CD4-positive, alpha-beta memory T cell (primary cell): ENCODE measurements around the gene NAA60. TPM values are rescaled to one million over a fixed set of nuclear protein-coding genes. Genes with fewer than 3 reads are reported as not detected.

Experiments
- CTCF ChIA-PET: fragments of 350-600 bp; sonication (Branson Sonifier 250); formaldehyde crosslinking; loops from one replicate; lab custom pipeline; 2021; ENCODE audit warnings: inconsistent platforms; ENCODE audit not compliant: partially characterized antibody; lab: Charles Lee
- POLR2A ChIA-PET: fragments of 350-600 bp; sonication (Branson Sonifier 250); formaldehyde crosslinking; loops from one replicate; lab custom pipeline; 2021; ENCODE audit not compliant: partially characterized antibody; lab: Charles Lee
- DNase-seq, 5 donors: peaks; one replicate each; pipeline versions ENCODE4 v3.0.0 to v3.0.0-alpha.2; 2020 to 2022; ENCODE audit warnings: mixed read lengths in 1 of 5
- H3K27ac ChIP-seq: one replicate; pipeline ENCODE4 v1.7.0; 2013; ENCODE audit warnings: low read depth, low read length
- H3K27me3 ChIP-seq: 2 replicates; pipeline ENCODE4 v1.7.0; 2013; ENCODE audit warnings: mild to moderate bottlenecking, low read length, moderate library complexity; ENCODE audit not compliant: insufficient read depth
- H3K36me3 ChIP-seq: 2 replicates; pipeline ENCODE4 v1.7.0; 2013; ENCODE audit warnings: mild to moderate bottlenecking, low read length, moderate library complexity; ENCODE audit not compliant: insufficient read depth
- H3K4me1 ChIP-seq: 2 replicates; pipeline ENCODE4 v1.7.0; 2013; ENCODE audit warnings: mild to moderate bottlenecking, low read length, moderate library complexity; ENCODE audit not compliant: insufficient read depth
- H3K4me3 ChIP-seq, 2 donors: one replicate each; pipeline ENCODE4 v1.7.0; 2013; ENCODE audit warnings: low read length in 2 of 2, mild to moderate bottlenecking in 1 of 2
- H3K9me3 ChIP-seq, 2 donors: one replicate each; pipeline ENCODE4 v1.7.0; 2013; ENCODE audit warnings: low read length in 2 of 2, control low read depth in 1 of 2; ENCODE audit not compliant: control insufficient read depth in 1 of 2
- H3K27ac Mint-ChIP-seq, 7 donors: one replicate each; pipeline ENCODE4 v1.8.0; 2020 to 2021; ENCODE audit warnings: mixed read lengths in 7 of 7, mild to moderate bottlenecking in 6 of 7, inconsistent platforms in 3 of 7, moderate library complexity in 3 of 7
- H3K27me3 Mint-ChIP-seq, 2 donors: one replicate each; pipeline ENCODE4 v1.8.0; 2020 to 2021; ENCODE audit warnings: mixed read lengths in 2 of 2
- H3K36me3 Mint-ChIP-seq, 2 donors: one replicate each; pipeline ENCODE4 v1.8.0; 2020 to 2021; ENCODE audit warnings: mixed read lengths in 2 of 2, inconsistent platforms in 1 of 2, mild to moderate bottlenecking in 1 of 2
- H3K4me1 Mint-ChIP-seq, 4 donors: one replicate each; pipeline ENCODE4 v1.8.0; 2020 to 2021; ENCODE audit warnings: mixed read lengths in 4 of 4, mild to moderate bottlenecking in 1 of 4
- H3K4me3 Mint-ChIP-seq, 8 donors: one replicate each; pipeline ENCODE4 v1.8.0; 2020 to 2021; ENCODE audit warnings: mixed read lengths in 8 of 8, mild to moderate bottlenecking in 7 of 8, moderate library complexity in 6 of 8, inconsistent platforms in 3 of 8
- H3K9me3 Mint-ChIP-seq, 8 donors: one replicate each; pipeline ENCODE4 v1.8.0; 2020 to 2021; ENCODE audit warnings: mixed read lengths in 8 of 8, mild to moderate bottlenecking in 5 of 8, inconsistent platforms in 3 of 8, moderate library complexity in 1 of 8
- intact Hi-C: fragments of 100-400 bp; cut with micrococcal nuclease; formaldehyde crosslinking; loops from one replicate; pipeline ENCODE4 v1.15.1; 2023
- polyA plus RNA-seq, 2 donors: library from polyadenylated mRNA; unstranded; fragments of 300-500 nt; fragmentation: Illumina TruSeq; gene quantifications; one replicate each; pipeline ENCODE4 v1.2.3, GENCODE V29; 2021
- total RNA-seq, 2 experiments: library from RNA; stranded (reverse); gene quantifications; one replicate each; pipeline ENCODE4 v1.2.3, GENCODE V29; 2021

Gene NAA60
- total and polyA plus RNA-seq, 4 experiments from 2014 or later: 28.2 to 62.9 (median 58.8) TPM

GRCh38 chr16:3475604-3476375 lies 32.3 kb downstream of the NAA60 start:
- no peaks in the 10 kb centered on the region for H3K9me3 Mint-ChIP-seq
- Histone ChIP-seq H3K4me1 (no peaks in the 10 kb centered on the region), H3K9me3 (no peaks in the 10 kb centered on the region), H3K36me3 (peaks cover 20% of the 10 kb centered on the region), H3K27me3 (no peaks in the 10 kb centered on the region), H3K27ac (no peak overlapping the region), H3K4me3 (no peak overlapping the region)
- H3K36me3 Mint-ChIP-seq: peaks cover 18 to 38% of the 10 kb centered on the region in 2 donors
- POLR2A ChIA-PET: no interaction called here
- peaks cover 0 to 31% (median 8%) of the 10 kb centered on the region in 4 donors for H3K4me1 Mint-ChIP-seq
- H3K4me3 Mint-ChIP-seq: no peak overlapping the region
- no peak overlapping the region for H3K27ac Mint-ChIP-seq
- no peaks in the 10 kb centered on the region for H3K27me3 Mint-ChIP-seq
- no peak for DNase-seq
- CTCF ChIA-PET: no interaction called here
- intact Hi-C loops: no loop called here

GRCh38 chr16:3476409-3476808 lies 32.9 kb downstream of the NAA60 start:
- no peak for DNase-seq
- POLR2A ChIA-PET: no interaction called here
- no peak overlapping the region for H3K27ac Mint-ChIP-seq
- CTCF ChIA-PET: no interaction called here
- Histone ChIP-seq H3K9me3 (no peaks in the 10 kb centered on the region), H3K36me3 (peaks cover 26% of the 10 kb centered on the region), H3K4me1 (no peaks in the 10 kb centered on the region), H3K27ac (no peak overlapping the region), H3K4me3 (no peak overlapping the region), H3K27me3 (no peaks in the 10 kb centered on the region)
- H3K9me3 Mint-ChIP-seq: no peaks in the 10 kb centered on the region
- H3K36me3 Mint-ChIP-seq: peaks cover 24 to 43% of the 10 kb centered on the region in 2 donors
- peaks cover 0 to 26% (median 8%) of the 10 kb centered on the region in 4 donors for H3K4me1 Mint-ChIP-seq
- no peak overlapping the region for H3K4me3 Mint-ChIP-seq
- intact Hi-C loops: no loop called here
- no peaks in the 10 kb centered on the region for H3K27me3 Mint-ChIP-seq

DNA sequence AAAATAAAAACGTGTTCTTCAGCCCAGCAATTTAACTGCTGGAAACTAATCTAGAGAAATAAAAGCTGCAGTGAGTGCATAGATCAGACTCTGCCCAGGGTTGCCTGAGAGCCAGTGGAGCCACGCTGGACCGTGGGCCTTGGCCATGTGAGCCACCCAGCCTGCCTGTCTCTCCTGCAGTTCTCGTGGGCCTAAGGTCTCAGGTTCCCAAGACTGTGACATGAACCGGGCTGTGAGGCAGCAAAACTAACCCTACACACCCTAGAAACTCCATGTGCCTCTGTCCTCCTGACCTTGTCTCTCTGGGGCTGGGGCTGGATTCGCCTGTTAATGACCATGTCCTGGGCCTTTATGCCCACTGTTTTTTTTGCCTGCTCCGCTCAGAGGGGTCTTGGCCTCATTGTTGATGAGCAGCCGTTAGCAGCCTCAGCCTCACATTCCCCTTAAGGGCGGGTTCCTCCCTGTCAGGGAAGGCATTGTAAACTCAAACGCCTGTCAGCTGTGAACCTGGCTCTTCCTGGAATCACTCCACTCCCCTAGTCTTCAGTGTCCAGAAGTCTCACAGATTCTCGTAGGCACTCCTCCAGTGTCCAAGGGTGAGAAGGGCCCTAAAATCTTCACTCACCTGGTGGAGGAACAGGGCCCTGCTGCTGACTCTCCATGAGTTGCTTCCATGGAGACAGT lies 34.9 kb downstream of the NAA60 start:
- intact Hi-C loops: no loop called here
- Histone ChIP-seq H3K4me1 (no peaks in the 10 kb centered on the region), H3K27me3 (no peaks in the 10 kb centered on the region), H3K36me3 (peaks cover 45% of the 10 kb centered on the region), H3K27ac (no peak overlapping the region), H3K4me3 (no peak overlapping the region), H3K9me3 (no peaks in the 10 kb centered on the region)
- Mint-ChIP-seq H3K4me3 (no peak overlapping the region), H3K9me3 (no peaks in the 10 kb centered on the region), H3K4me1 (peaks cover 0 to 9% (median 2%) of the 10 kb centered on the region in 4 donors), H3K36me3 (peaks cover 32 to 52% of the 10 kb centered on the region in 2 donors), H3K27me3 (no peaks in the 10 kb centered on the region), H3K27ac (peak overlapping the region in 2 of 7 donors; percentile 6 to 31)
- ChIA-PET POLR2A (no interaction called here), CTCF (no interaction called here)
- no peak for DNase-seq

GRCh38 chr16:3479654-3480216 lies 36.3 kb downstream of the NAA60 start:
- Histone ChIP-seq H3K27me3 (no peaks in the 10 kb centered on the region), H3K4me1 (no peaks in the 10 kb centered on the region), H3K27ac (no peak overlapping the region), H3K36me3 (peaks cover 55% of the 10 kb centered on the region), H3K4me3 (no peak overlapping the region), H3K9me3 (no peaks in the 10 kb centered on the region)
- intact Hi-C loops: no loop called here
- peaks cover 39 to 66% of the 10 kb centered on the region in 2 donors for H3K36me3 Mint-ChIP-seq
- POLR2A ChIA-PET: no interaction called here
- DNase-seq: no peak
- CTCF ChIA-PET: no interaction called here
- H3K4me3 Mint-ChIP-seq: no peak overlapping the region
- no peaks in the 10 kb centered on the region for H3K27me3 Mint-ChIP-seq
- H3K27ac Mint-ChIP-seq: peak overlapping the region in 2 of 7 donors; percentile 12 to 60
- peaks cover 0 to 4% (median 1%) of the 10 kb centered on the region in 4 donors for H3K4me1 Mint-ChIP-seq
- H3K9me3 Mint-ChIP-seq: no peaks in the 10 kb centered on the region

DNA sequence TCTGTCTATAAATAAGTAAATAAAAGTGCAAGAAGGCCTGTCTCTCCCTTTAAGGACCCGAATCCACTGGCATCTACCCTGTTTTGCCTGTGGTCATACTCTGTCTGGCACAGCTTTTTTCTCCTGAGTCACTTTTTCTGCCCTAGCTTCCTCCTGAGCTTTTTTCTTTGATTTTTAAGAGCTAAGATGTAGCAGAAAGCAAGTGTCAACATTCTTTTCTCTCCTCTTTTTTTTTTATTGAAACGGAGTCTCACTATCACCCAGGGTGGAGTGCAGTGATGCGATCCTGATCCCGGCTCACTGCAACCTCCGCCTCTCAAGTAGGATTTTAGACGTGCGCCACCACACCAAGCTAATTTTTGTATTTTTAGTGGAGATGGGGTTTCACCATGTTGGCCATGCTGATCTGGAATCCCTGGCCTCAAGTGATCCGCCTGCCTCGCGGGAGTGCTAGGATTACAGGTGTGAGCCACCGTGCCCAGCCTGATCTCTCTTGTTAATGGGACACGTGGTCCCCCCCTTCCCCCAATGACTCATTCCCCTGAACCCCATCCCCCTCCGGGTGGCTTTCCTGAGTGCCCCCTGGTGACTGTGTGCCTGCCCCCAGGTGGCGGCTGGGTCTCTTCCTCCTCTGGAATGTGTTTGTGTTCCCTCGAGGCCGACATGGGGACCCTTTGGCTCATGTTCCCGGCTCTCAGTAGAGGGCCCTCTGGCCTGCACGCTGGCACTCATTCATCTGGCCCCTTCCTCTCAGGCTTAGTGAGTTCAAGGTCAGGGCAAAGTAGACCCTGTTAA lies 37.6 kb downstream of the NAA60 start:
- Mint-ChIP-seq H3K4me3 (no peak overlapping the region), H3K9me3 (no peaks in the 10 kb centered on the region), H3K27me3 (no peaks in the 10 kb centered on the region), H3K27ac (peak overlapping the region in 1 of 7 donors; percentile 75), H3K36me3 (peaks cover 39 to 73% of the 10 kb centered on the region in 2 donors), H3K4me1 (peaks cover 0 to 2% (median under 1%) of the 10 kb centered on the region in 4 donors)
- intact Hi-C loops: no loop called here
- Histone ChIP-seq H3K4me3 (no peak overlapping the region), H3K27me3 (no peaks in the 10 kb centered on the region), H3K4me1 (no peaks in the 10 kb centered on the region), H3K36me3 (peaks cover 68% of the 10 kb centered on the region), H3K27ac (no peak overlapping the region), H3K9me3 (no peaks in the 10 kb centered on the region)
- ChIA-PET CTCF (no interaction called here), POLR2A (no interaction called here)
- DNase-seq: no peak

GRCh38 chr16:3481696-3482658 lies 38.5 kb downstream of the NAA60 start:
- Mint-ChIP-seq H3K36me3 (peaks cover 39 to 74% of the 10 kb centered on the region in 2 donors), H3K4me3 (no peak overlapping the region), H3K27ac (peak overlapping the region in 2 of 7 donors; percentile 17 to 55), H3K27me3 (no peaks in the 10 kb centered on the region), H3K4me1 (peaks cover 0 to 2% (median under 1%) of the 10 kb centered on the region in 4 donors), H3K9me3 (no peaks in the 10 kb centered on the region)
- H3K36me3 ChIP-seq: peaks cover 68% of the 10 kb centered on the region
- CTCF ChIA-PET: no interaction called here
- H3K4me3 ChIP-seq: no peak overlapping the region
- H3K27ac ChIP-seq: no peak overlapping the region
- no peaks in the 10 kb centered on the region for H3K27me3 ChIP-seq
- intact Hi-C loops: no loop called here
- no peak for DNase-seq
- POLR2A ChIA-PET: no interaction called here
- H3K4me1 ChIP-seq: no peaks in the 10 kb centered on the region
- no peaks in the 10 kb centered on the region for H3K9me3 ChIP-seq
